T follicular helper cell (primary cell): ENCODE data around the gene PRMT3.
"Not testable (repeated sequence)": the region's sequence is repeated elsewhere in the genome, so short reads cannot be mapped to it uniquely, and the experiment has no call there.

Experiments used
- DNase-seq: peaks from one replicate; pipeline ENCODE4 v3.0.0-alpha.2; 2020; ENCODE audit warnings: low read depth

Gene PRMT3

DNA sequence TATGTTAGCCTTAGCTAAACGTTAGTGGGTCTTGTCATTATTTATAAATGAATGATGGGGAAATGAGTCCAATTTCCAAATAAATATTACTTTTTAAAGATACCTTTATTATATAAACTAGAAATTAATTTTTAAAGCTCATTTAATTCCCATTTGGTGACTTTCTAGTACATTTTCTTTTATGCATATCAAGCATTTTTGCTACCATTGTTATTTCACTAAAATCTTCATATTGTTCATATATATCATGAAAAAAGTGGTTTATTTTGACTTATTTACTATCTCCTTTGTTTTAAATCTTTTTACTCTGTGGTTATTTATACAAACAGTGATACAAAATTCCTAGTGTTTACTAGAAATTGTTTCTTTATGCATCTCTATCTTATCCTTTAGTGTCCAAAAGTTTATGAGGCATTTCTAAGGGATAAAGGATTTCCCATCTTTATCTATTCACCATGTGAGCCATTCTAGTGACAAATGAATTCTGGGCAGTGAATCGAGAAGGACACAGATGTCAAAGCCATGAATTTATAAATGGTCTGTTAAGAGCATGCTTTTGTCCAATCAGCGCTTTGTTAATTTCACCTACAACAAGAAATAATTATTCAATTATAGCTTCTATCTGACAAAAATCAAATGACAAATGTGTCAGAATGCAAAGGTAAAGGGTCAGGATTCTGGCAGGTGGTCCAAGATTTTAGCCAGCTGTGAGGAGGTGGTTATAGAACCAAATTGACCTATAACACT, 70.6 kb downstream of the PRMT3 start:
- DNase-seq = no peak

DNA sequence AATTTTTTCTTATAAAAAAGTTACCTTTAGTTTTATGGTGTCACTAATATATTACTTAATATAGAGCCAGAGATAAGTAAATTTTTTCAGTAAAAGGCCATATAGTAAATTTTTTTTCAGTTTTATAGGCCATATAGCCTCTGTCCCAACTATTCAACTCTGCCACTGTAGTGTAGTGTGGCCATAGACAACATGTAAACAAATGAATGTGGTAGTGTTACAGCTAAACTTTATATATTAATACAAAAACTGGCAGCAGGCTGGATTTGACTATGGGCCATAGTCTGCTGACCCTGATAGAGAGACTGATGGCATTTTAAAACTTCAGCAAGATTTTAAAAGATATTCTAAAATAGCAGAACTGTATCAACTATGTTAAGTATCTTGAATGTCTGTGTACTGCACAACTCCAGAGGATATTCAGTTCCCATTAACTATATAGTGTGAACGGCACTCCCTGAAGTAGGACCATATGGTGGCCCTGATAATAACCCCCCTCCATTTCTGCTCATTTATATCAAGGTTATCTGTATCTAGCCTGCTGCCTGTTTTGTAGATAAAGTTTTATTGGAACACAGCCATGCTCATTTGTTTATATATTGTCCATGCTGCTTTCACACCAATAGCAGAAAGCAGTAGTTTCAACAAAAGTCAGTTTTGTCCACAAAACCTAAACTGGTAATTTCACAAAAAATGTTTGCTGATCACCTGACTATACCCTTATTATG, 71.6 kb downstream of the PRMT3 start:
- DNase-seq = no peak

DNA sequence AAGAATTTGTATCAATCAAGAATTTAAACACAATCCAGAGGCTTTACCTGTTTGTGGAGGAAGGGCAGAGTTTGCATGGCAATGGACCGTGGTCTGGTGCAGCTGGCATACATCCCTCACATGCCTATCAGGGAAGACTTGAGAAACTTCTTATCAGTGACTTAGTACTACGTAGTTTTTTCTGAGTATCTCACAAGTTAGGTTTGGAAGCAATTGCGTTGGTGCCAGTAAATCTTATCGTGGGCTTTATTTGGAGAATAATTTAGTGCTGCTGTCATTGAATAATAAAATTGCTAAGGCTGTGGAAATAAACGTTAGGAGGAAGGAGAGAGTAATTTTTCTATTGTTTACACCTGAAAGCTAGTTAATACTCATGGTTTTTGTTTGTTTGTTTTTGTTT, 72.3 kb downstream of the PRMT3 start:
- no peak for DNase-seq

DNA sequence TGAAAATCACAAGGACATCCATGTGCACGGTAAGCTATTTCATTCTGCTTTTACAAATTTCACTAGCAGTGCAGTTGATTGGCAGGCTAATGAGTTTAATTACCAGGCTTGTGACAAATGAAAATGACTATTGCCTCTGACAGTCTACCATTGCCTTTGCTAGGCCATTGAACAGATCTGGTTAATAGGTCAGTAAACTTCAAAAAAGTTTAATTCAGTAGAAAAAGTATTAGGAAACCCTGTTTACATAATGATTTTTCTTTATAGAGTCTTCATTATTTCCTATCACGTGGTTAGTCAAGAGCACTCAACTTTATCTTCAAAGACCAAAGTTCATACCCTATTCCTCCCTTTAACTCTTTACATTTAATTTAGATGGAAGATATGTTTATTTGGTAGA, 77.0 kb downstream of the PRMT3 start:
- no peak for DNase-seq

DNA sequence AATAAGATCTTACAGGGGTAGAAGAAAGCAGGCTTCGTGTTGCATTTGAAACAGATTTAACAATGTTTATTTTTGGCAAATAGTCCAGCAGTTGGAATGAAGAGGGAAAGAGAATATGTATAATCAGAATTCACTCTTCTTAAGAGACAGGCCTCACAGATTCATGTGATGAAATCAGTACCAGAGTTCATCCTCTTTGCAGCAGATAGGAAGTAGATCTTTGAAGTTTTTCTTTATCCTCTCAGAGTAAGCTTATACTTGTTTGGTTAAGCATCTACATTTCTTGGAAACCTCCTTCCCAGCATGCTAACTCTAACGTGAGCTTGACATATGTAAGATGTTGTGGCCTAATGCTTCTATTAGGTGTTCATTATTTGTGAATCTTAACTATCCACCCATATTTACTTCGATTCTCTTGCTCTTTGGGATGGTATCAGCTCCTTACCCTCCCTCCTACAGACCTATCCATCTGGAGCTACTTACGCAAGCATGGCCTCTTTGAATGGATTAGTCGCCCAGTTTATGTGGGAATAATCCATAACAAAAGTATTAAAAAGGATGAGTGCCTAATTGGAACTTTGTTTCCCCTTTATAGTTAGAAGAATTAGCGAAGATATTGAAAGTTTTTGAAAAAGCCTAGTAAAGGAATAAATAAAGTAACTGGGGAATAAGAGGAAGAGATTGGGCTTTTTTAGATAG, 80.1 kb downstream of the PRMT3 start:
- DNase-seq = no peak

DNA sequence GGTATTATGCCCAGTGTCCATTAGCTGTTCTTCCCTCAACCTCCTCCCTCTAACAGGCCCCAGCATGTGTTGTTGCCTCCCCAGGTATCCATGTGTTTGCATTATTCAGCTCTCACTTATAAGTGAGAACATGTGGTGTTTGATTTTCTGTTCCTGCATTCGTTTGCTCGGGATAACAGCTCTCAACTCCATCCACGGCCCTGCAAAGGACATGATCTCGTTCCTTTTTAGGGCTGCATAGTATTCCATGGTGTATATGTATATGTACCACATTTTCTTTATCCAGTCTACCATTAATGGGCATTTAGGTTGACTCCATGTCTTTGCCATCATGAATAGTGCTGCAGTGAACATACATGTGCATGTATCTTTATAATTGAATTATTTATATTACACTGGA, 82.8 kb downstream of the PRMT3 start:
- DNase-seq = no peak

DNA sequence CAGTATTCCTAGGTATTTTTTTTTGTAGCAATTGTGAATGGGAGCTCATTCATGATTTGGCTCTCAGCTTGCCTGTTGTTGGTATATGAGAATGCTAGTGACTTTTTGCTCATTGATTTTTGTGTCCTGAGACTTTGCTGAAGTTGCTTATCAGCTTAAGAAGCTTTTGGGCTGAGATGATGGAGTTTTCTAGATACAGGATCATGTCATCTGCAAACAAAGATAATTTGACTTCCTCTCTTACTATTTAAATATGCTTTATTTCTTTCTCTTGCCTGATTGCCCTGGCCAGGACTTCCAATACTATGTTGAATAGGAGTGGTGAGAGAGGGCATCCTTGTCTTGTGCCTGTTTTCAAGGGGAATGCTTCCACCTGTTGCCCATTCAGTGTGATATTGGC, 84.4 kb downstream of the PRMT3 start:
- DNase-seq = not testable (repeated sequence)

DNA sequence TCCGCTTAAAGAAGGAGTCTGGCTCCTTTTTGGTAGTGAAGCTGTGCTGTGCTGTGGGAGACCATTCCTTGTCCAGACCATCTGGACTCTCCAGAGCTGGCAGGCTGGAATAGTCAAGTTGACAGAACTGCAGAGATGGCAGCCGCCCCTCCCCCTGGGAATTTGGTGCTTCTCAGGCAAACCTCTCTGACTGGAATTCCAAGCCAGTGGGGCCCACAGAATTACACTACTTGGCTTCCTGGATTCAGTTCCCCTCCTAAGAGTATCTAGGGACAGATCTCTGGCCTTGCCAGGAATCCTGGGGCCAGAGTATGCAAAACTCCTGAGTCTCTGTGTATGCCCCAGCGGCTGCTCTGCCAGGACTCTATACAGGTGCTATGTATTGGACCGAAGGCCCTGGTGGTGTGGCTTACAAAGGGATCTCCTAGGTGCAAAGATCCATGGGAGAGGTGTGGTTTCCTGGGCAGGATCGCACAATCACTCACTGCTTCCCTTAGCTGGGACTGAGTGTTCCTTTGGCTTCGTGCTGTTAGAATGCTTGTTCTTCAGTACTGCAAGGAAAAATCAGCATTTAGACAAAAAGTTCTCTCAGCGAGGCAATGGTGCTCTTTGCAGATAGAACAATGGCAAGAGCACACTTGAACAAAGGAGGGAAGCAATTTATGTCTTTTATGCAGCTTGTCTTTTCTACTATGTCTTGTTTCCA, 86.8 kb downstream of the PRMT3 start:
- no peak for DNase-seq

DNA sequence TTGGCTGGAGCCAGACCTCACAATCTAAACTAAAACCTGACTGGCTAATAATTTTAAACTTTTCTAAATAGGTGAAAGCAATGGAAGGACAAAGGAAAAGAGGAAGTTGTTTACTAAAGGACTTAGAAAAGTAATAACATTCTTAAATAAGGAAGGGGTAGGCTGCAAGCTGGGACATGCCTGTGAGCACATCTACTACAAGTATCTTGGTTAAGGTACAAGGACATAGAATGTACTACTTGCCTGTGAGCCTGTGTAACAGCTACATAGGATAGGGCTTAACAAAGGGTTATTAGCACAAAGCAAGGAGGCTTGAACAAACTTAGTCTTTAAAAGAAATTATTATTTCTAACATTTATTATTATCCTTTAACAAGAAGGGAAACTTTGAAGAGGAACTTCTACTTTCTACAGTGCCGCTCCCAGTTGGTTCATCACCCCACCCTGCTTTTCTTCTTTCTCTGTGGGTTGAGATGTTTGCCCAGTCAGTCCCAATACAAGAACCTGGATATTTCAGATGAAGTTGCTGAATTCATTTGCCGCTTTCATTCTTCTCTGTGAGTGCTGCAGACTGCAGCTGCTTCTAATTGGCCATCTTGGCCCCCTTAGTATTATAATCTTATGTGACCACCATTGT, 87.5 kb downstream of the PRMT3 start:
- DNase-seq = no peak

DNA sequence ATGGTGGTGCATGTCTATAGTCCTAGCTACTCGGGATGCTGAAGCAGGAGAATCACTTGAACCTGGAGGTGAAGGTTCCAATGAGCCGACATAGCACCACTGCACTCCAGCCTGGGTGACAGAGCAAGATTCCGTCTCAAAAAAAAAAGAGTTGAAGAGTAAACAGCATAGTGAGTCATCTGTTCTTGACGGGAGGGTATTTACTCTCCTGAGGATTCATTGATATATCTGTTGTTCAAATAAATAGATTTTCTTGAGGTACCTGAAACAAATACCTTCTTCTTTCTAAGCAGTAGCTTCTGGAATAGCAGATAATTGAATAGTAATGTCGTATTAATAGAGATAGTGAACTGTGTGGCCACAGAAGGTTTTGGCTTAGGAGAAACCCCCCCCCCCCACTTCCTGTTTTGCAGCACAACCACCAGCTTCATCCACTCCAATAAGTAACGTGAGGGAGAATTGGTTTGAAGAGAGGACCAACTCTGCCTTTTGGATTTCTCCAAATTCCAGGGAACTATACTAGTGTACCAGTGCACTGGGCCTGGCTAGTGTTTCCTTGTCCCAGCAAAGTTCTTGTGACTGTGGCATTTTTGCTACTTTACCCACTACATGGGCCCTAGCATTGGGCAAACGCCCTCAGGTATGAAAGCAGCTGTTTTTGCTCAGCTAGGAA, 90.0 kb downstream of the PRMT3 start:
- DNase-seq = no peak

DNA sequence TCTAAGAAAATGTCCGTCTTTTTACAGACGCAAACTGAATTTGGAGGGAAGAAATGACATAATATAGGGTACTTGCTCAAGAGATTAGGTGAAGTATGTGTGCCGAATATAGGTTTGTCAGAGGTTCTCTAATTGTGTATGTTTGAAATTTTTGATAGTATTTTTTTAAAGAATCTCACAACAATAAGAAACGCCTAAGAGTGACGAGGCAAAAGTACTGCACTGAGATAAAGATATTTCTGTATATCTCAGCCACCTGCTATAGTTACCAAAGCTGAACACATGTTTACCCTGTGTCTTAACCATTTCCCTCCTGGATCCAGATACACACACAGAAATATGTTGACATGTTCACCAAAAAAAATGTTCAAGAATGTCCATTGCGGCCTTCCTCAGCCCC, 92.0 kb downstream of the PRMT3 start:
- no peak for DNase-seq

DNA sequence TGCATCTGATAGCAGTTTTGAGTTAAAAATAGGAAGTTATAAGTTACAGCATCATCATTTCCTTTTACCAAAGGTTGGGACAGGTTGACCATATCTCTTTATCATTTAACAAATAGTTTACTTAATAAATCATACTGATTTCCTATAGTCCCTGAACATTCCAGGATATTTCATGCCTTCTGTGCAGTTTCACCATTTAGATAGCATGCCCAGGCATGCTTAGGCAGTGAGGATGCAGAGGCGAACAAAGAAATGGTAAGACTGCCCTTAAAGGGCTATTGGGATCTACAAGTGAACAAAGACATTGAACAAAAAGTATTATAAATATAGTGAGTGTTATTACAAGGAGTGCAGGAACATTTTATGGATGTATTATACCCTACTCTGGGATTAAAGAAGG, 96.4 kb downstream of the PRMT3 start:
- DNase-seq = no peak

DNA sequence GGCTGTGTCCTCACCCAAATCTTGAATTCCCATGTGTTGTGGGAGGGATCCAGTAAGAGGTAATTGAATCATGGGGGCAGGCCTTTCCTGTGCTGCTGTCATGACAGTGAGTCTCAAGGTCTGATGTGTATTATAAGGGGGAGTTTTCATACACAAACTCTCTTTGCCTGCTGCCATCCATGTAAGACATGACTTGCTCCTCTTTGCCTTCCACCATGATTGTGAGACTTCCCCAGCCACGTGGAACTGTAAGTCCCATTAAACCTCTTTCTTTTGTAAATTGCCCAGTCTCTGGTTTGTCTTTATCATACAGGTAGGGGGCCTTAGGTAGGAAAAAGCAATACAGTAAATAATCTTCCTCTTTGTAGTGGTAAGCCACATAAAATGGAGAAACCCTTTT, 96.9 kb downstream of the PRMT3 start:
- not testable (repeated sequence) for DNase-seq

DNA sequence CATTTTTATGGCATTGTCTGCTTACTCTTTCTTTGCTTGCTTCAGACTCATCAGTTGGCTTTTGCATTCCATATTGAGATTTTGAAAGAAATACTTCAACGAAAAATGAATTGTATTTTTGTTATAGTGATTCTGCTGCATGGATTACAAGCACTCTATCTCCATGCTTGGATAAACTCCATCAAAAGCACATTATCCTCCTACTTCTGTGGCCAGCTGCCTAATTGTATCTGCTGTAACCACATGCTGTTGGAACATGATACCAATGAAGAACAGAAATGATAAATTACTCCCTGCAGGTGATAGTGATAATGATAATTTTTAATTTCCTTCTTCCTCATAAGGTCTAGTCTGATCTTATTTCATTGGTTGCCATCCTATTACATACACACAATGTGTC, 100.8 kb downstream of the PRMT3 start:
- DNase-seq = no peak

DNA sequence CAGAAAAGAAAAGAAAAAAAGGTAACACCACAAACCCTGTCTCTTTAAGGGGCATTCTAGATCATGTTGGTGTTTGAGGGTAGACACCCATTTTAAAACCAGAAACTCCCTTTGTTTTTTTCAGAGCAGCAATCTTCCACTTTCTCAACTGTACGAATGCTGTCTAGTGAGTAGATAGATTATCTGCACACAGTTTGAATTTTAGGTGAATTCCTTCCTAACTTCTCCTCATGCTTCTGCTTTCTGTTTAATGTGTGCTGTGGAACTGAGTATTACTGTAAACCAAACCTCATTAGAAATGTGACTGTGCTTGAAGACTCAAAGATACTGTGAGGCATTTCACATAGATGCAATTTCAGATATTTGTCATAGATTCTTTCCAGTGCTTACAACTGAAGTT, 102.4 kb downstream of the PRMT3 start:
- DNase-seq = no peak

DNA sequence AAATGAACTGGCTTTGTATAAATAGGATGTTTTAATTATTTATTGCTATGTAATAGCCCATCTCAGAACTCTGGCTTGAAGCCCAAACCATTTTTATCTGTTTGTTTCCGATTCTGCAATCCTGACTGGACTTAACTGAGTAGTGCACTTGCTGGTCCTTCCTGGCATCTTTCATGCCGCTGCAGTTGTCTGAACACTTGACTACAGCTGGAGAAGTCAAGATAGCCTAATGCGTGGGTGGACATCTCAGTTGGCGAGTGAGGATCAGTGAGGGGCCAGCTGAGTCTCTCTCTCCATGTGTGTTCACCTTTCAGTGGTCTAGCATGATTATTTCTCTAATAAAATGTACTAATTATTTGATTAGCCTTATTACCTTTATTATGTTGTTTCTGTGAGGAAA, 105.8 kb downstream of the PRMT3 start:
- no peak for DNase-seq

DNA sequence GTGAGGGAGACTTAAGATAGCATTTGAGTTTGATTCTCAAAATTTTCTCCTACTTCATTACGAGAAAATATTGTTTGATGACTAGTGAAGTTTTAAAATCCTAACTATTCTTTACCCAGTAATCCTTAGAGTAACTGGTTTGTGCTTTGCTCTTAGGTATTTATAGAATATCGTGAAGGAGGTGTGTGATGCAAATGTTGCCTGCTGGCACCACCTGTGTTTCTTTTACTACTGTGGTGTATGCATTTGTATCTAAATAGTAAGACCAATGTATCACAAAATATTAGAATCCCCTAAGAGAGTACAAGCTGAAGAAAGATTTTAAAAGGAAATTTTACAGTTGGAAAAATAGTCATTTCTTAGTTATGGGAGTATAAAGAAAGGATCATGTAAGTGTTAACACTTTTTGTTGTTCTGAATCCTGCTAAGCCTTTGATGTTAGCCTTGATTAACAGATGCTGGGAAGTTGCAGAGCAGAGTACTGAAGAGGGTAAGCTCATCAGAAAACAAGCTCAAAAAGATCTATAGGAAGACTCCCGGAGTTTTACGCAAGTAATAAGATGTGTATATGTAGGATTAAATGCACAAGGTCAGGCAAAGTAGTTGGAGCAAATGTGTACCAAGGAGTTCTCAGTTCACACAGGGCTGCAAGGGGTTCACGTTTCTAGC, 109.7 kb downstream of the PRMT3 start:
- no peak for DNase-seq

DNA sequence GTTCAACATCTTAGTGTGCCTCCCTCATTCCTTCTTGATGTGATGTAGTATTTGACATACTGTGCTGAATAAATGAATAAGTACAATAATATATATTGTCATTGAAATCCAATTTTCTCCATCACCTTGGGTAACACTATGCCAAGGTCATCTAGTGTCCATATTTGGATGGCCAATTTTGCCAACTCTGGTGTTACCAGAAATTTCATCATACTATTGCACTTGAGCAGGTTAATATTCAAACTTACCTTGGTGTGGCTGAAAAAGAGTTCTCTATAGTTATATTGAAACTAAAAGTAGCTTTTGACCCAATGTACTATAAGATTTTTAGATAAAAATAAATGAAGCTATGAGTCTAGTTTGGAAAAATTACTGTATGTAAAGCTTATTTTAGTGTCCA, 113.7 kb downstream of the PRMT3 start:
- DNase-seq = no peak

DNA sequence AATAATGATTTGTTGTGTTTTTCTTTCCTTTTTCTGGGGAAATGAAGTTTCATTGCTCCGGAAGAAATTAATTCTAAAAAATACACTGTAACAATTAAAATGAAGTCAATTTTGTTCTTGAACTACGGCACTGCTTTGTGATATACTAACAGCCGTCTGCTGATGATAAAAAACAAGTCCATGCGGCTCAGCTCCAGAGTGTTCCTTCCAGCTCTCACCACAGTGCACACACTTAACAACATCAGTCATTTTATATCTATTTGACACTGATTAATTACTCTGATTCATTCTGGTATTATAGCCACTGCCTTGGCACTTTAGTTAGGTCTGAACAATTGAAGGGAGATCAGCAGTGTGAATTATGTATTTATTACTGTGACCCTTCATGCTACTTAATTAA, 114.5 kb downstream of the PRMT3 start:
- no peak for DNase-seq

DNA sequence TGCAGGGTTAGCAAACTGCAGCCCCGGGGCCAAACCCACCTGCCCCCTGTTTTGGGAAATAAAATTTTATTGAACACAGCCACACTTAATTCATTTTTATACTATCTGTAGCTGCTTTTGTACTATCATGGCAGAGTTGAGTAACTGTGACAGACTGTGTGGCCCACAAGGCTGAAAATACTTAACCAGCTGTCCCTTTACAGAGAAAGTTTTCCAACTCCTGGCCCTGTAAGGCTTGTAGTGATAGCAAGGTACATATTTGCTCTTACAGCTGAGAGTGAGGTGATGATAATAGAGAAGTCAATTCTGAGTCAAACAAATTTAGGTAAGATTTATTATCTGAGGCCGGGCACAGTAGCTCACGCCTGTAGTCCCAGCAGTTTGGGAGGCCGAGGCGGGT, 124.5 kb downstream of the PRMT3 start:
- DNase-seq = no peak

DNA sequence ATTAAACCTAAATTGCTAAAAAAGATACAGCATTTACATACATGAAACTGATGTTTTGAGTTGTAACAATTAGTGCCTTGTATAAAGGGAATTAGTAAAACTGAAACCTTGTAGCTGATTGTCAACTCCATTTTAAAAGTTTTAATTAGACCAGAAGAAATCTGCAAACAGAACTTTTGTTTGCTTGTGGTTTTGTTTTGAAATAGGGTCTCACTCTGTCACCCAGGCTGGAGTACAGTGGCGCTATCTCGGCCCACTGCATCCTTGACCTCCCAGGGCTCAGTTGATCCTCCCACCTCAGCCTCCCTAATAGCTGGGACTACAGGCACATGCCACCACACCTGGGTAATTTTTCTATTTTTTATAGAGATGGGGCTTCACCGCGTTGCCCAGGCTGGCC, 125.4 kb downstream of the PRMT3 start:
- DNase-seq = no peak
